ENCODE data around the gene P3H1. TPM values are rescaled to one million over a fixed set of nuclear protein-coding genes. Genes with fewer than 3 reads are reported as not detected.

The P3H1 gene
- total and polyA plus RNA-seq, 2 of the 13 experiments (the other 11 are each of a cell fraction or from before 2014, with no cell fraction given) = 64.6 to 120 TPM

- TF ChIP-seq ZZZ3 (CRISPR knock-in tag; IDR thresholded peaks at IDR 0.05; ENCODE audit: borderline replicate concordance) (peak; percentile 70; the same call in 1 of the 2 replicates), PTBP1 (IDR thresholded peaks at IDR 0.05; ENCODE audit: low read depth, low read length, poor library complexity, severe bottlenecking) (no peak), ZSCAN5A (CRISPR knock-in tag; IDR thresholded peaks at IDR 0.05; ENCODE audit: borderline replicate concordance) (no peak), DPF2 (CRISPR knock-in tag; IDR thresholded peaks at IDR 0.05; ENCODE audit: borderline replicate concordance, low read depth) (no peak), RXRA (CRISPR knock-in tag; IDR thresholded peaks at IDR 0.05) (peak; percentile 24; the same call in 1 of the 2 replicates), ZNF326 (CRISPR knock-in tag; IDR thresholded peaks at IDR 0.05; ENCODE audit: borderline replicate concordance) (no peak), ZBTB4 (CRISPR knock-in tag; IDR thresholded peaks at IDR 0.05; ENCODE audit: borderline replicate concordance) (peak; percentile 60; the same call in 1 of the 2 replicates), ELK4 (CRISPR knock-in tag; IDR thresholded peaks at IDR 0.05; ENCODE audit: borderline replicate concordance) (no peak), ZNF580 (CRISPR knock-in tag; IDR thresholded peaks at IDR 0.05; ENCODE audit: borderline replicate concordance, low read depth) (no peak; the same call in 1 of the 2 replicates), ZNF44 (CRISPR knock-in tag; IDR thresholded peaks at IDR 0.05) (no peak), ZNF800 (CRISPR knock-in tag; IDR thresholded peaks at IDR 0.05) (no peak), LCORL (IDR thresholded peaks at IDR 0.05) (no peak), LCORL (CRISPR knock-in tag; IDR thresholded peaks at IDR 0.05) (no peak), FOXA3 (CRISPR knock-in tag; IDR thresholded peaks at IDR 0.05) (peak; percentile 31; the same call in 1 of the 2 replicates)
Observed at GRCh38 chr1:42766741-42767509, at the start of gene P3H1, which contains the start of gene C1orf50 (continued).

All from HepG2 (cell line).